ENCODE data around the gene PRDM8.

Gene PRDM8

GRCh38 chr4:80202741-80203553 is 5.6 kb downstream of the PRDM8 start:
- H3K9me3 Mint-ChIP-seq, result no peaks in the 10 kb centered on the region
- H3K27me3 Mint-ChIP-seq, result peaks cover 31% of the 10 kb centered on the region
- H3K27ac Mint-ChIP-seq, result no peak overlapping the region
- peak overlapping the region; percentile 82 for H3K4me3 Mint-ChIP-seq
- H3K4me1 Mint-ChIP-seq (ENCODE audit: low read depth), result peaks cover 23% of the 10 kb centered on the region
- H3K36me3 Mint-ChIP-seq (ENCODE audit: low read depth), result peaks cover 11% of the 10 kb centered on the region

- H3K9me3 Mint-ChIP-seq, result no peaks in the 10 kb centered on the region
- H3K4me3 Mint-ChIP-seq, result no peak overlapping the region
- H3K4me1 Mint-ChIP-seq (ENCODE audit: low read depth), result peaks cover 17% of the 10 kb centered on the region
- H3K27ac Mint-ChIP-seq, result no peak overlapping the region
- peaks cover 29% of the 10 kb centered on the region for H3K27me3 Mint-ChIP-seq
- H3K36me3 Mint-ChIP-seq (ENCODE audit: low read depth), result peaks cover 6% of the 10 kb centered on the region
Measured at GRCh38 chr4:80204433-80205011, 7.2 kb downstream of the PRDM8 start.

- H3K27ac Mint-ChIP-seq, result no peak overlapping the region
- no peaks in the 10 kb centered on the region for H3K9me3 Mint-ChIP-seq
- H3K36me3 Mint-ChIP-seq (ENCODE audit: low read depth), result peaks cover 4% of the 10 kb centered on the region
- H3K27me3 Mint-ChIP-seq, result peaks cover 23% of the 10 kb centered on the region
- no peak overlapping the region for H3K4me3 Mint-ChIP-seq
- peaks cover 15% of the 10 kb centered on the region for H3K4me1 Mint-ChIP-seq (ENCODE audit: low read depth)
Measured at GRCh38 chr4:80206111-80206510, 8.8 kb downstream of the PRDM8 start.

- Mint-ChIP-seq H3K4me1 (ENCODE audit: low read depth) (peaks cover 9% of the 10 kb centered on the region), H3K27me3 (peaks cover 21% of the 10 kb centered on the region), H3K27ac (no peak overlapping the region), H3K9me3 (no peaks in the 10 kb centered on the region), H3K36me3 (ENCODE audit: low read depth) (no peaks in the 10 kb centered on the region), H3K4me3 (no peak overlapping the region)
Measured at GRCh38 chr4:80206521-80207171, 9.3 kb downstream of the PRDM8 start.

GRCh38 chr4:80207172-80207583 is 9.9 kb downstream of the PRDM8 start:
- no peak overlapping the region for H3K27ac Mint-ChIP-seq
- H3K36me3 Mint-ChIP-seq (ENCODE audit: low read depth), result no peaks in the 10 kb centered on the region
- H3K4me1 Mint-ChIP-seq (ENCODE audit: low read depth), result peaks cover 7% of the 10 kb centered on the region
- peaks cover 25% of the 10 kb centered on the region for H3K27me3 Mint-ChIP-seq
- no peaks in the 10 kb centered on the region for H3K9me3 Mint-ChIP-seq
- no peak overlapping the region for H3K4me3 Mint-ChIP-seq

GRCh38 chr4:80207664-80208063 is 10.4 kb downstream of the PRDM8 start:
- Mint-ChIP-seq H3K36me3 (ENCODE audit: low read depth) (no peaks in the 10 kb centered on the region), H3K4me3 (no peak overlapping the region)

GRCh38 chr4:80208610-80209339 is 11.5 kb downstream of the PRDM8 start:
- Mint-ChIP-seq H3K4me3 (no peak overlapping the region), H3K4me1 (ENCODE audit: low read depth) (no peaks in the 10 kb centered on the region), H3K27me3 (peaks cover 25% of the 10 kb centered on the region), H3K36me3 (ENCODE audit: low read depth) (no peaks in the 10 kb centered on the region), H3K27ac (no peak overlapping the region), H3K9me3 (no peaks in the 10 kb centered on the region)

More at GRCh38 chr4:80207664-80208063, 10.4 kb downstream of the PRDM8 start:
- Mint-ChIP-seq H3K27me3 (peaks cover 25% of the 10 kb centered on the region), H3K4me1 (ENCODE audit: low read depth) (peaks cover 7% of the 10 kb centered on the region), H3K9me3 (no peaks in the 10 kb centered on the region), H3K27ac (peak overlapping the region; percentile 50)

- Mint-ChIP-seq H3K4me1 (ENCODE audit: low read depth) (no peaks in the 10 kb centered on the region), H3K27me3 (peaks cover 24% of the 10 kb centered on the region), H3K9me3 (no peaks in the 10 kb centered on the region), H3K27ac (no peak overlapping the region), H3K36me3 (ENCODE audit: low read depth) (no peaks in the 10 kb centered on the region), H3K4me3 (no peak overlapping the region)
Measured at GRCh38 chr4:80209340-80209701, 12.0 kb downstream of the PRDM8 start.

- no peaks in the 10 kb centered on the region for H3K4me1 Mint-ChIP-seq (ENCODE audit: low read depth)
- no peak overlapping the region for H3K27ac Mint-ChIP-seq
Measured at GRCh38 chr4:80210549-80210948, 13.2 kb downstream of the PRDM8 start.

GRCh38 chr4:80213117-80213815 is 16.0 kb downstream of the PRDM8 start:
- Mint-ChIP-seq H3K36me3 (ENCODE audit: low read depth) (no peaks in the 10 kb centered on the region), H3K27me3 (peaks cover 26% of the 10 kb centered on the region), H3K9me3 (no peaks in the 10 kb centered on the region), H3K27ac (no peak overlapping the region), H3K4me3 (no peak overlapping the region), H3K4me1 (ENCODE audit: low read depth) (no peaks in the 10 kb centered on the region)

More at GRCh38 chr4:80210549-80210948, 13.2 kb downstream of the PRDM8 start:
- H3K27me3 Mint-ChIP-seq, result peaks cover 27% of the 10 kb centered on the region
- no peak overlapping the region for H3K4me3 Mint-ChIP-seq
- no peaks in the 10 kb centered on the region for H3K36me3 Mint-ChIP-seq (ENCODE audit: low read depth)
- no peaks in the 10 kb centered on the region for H3K9me3 Mint-ChIP-seq

GRCh38 chr4:80215449-80216052 is 18.2 kb downstream of the PRDM8 start:
- peaks cover 43% of the 10 kb centered on the region for H3K27me3 Mint-ChIP-seq
- H3K36me3 Mint-ChIP-seq (ENCODE audit: low read depth), result no peaks in the 10 kb centered on the region
- no peaks in the 10 kb centered on the region for H3K4me1 Mint-ChIP-seq (ENCODE audit: low read depth)
- no peaks in the 10 kb centered on the region for H3K9me3 Mint-ChIP-seq
- no peak overlapping the region for H3K27ac Mint-ChIP-seq
- no peak overlapping the region for H3K4me3 Mint-ChIP-seq

- Mint-ChIP-seq H3K27me3 (peaks cover 39% of the 10 kb centered on the region), H3K36me3 (ENCODE audit: low read depth) (no peaks in the 10 kb centered on the region), H3K4me1 (ENCODE audit: low read depth) (no peaks in the 10 kb centered on the region), H3K4me3 (no peak overlapping the region), H3K27ac (no peak overlapping the region), H3K9me3 (no peaks in the 10 kb centered on the region)
Measured at GRCh38 chr4:80216100-80216761, 18.9 kb downstream of the PRDM8 start.

- no peaks in the 10 kb centered on the region for H3K4me1 Mint-ChIP-seq (ENCODE audit: low read depth)
- peaks cover 38% of the 10 kb centered on the region for H3K27me3 Mint-ChIP-seq
- H3K9me3 Mint-ChIP-seq, result no peaks in the 10 kb centered on the region
- H3K36me3 Mint-ChIP-seq (ENCODE audit: low read depth), result no peaks in the 10 kb centered on the region
- H3K27ac Mint-ChIP-seq, result no peak overlapping the region
- H3K4me3 Mint-ChIP-seq, result no peak overlapping the region
Measured at GRCh38 chr4:80219301-80220025, 22.2 kb downstream of the PRDM8 start.

All from stimulated activated naive CD8-positive, alpha-beta T cell treated with anti-CD3 and anti-CD28 coated beads, Interleukin-15, Interleukin-2, amounts not matched to agents 100 ng/mL and 50 ng/mL, for 24 hours (primary cell).